HG02678 (cell line): ENCODE data around the gene IFT22.
"Not testable (repeated sequence)": the region's sequence is repeated elsewhere in the genome, so short reads cannot be mapped to it uniquely, and the experiment has no call there.

Experiments
- ATAC-seq: cut with Tn5 transposase; IDR thresholded peaks from one replicate; pipeline ENCODE4 v1.9.1; 2021; ENCODE audit warnings: mild to moderate bottlenecking, moderate library complexity; ENCODE audit not compliant: unreplicated experiment

Gene IFT22

GRCh38 chr7:101321491-101322401 is at the start of gene IFT22:
TSS of gene IFT22 (minus strand) at chr7:101321812. CDS start at chr7:101321709, 103 bp downstream.
- ATAC-seq: peak; percentile 99

DNA sequence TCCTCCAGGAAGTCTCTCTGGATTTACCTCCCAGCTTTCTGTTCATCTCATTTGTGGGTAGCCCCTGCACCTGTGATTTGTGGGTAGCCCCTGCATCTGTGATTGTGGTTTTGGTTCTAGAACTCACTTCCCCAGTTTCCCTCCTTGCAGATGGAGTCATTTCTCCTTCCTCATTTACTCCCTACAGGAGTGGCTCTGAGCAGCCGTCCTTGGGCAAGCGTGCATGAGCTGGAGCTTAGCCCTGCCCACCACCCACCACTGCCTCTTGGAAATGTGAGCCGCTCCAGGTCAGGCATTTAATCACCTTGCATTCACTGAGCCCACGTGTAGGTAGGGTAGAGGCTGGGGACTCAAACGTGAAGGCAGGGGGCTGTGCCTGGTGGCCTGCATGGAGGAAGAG is 49.2 kb upstream of the IFT22 start:
- no peak for ATAC-seq

DNA sequence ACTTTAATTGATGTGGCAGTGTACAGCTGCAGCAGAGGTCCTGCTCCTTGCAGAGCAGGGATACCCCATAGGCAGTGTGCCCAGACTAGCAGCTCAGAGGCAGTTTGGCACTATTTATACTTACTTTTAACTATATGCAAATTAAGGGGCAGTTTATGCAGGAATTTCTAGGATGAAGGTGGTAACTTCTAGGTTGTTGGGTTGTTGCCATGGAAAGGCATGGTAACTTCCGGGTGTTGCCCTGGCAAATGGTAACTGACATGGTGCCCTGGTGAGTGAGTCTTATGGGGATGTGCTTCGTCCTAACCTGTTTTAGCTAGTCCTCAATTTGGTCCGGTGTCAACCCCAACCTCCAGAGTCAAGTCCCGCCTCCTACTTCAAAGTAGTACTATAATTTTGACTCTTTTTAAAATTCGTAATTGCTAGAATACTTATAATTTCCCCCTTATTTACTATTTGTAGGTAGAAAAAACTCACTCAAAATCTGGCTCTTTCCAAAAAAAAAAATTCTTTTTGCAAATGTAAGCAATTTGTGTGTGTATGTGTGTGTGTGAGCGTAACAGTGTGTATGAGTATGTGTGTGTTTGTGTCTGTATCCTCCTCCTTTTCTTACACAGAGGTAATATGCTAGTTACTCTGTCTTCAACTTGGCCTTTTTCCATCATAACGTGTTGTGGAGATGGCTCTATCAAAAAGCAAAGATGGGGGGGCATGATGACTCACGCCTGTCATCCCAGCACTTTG is 47.0 kb upstream of the IFT22 start:
- no peak for ATAC-seq

DNA sequence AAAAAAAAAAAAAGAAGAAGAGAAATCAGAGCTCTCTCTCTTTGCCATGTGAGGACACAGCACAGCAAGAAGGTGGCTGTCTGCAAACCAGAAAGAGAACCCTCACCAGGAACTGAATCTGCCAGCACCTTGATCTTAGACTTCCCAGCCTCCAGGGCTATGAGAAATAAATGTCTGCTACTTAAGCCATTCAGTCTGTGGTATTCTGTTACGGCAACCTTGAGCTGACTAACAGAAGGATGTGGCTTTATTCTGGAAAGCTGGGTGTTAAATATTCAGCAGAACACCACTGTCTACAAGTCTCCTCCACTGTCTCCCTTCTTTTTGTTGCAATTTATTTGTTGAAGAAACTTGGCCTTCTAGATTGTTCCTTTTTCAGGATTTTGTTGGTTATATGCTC is 46.1 kb upstream of the IFT22 start:
- no peak for ATAC-seq

- ATAC-seq: no peak
Observed at GRCh38 chr7:101365956-101366355, 44.3 kb upstream of the IFT22 start.

DNA sequence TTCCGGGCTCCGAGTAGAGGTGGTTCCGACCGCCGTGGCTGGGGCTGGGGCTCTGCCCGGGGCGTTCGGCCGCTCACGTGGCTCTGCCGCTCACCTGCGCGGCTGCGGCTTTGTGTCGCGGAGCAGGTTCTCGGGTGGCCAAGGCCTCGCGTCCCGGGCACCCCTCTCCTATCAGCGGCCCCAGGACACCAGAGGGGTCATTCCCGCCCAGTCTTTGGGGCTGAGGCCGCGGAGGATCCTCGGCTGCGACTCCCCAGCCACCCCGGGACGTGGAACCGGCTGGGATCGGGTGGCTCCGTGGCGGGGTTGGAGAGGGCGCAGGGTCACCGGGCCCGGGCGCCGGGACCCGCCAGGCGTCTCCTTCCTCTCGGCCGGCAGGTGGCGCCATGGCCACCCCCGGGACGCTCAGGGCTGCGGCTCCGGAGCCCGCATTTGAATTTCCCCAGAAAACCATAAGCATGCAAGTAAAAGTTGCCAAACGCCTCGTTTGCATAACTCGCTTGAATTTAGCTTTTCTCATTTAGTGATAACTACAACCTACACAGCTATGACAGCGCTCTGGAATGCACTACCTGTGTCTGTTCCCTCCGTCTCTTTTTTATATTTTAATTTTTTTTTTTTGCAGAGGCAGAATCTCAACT is 42.2 kb upstream of the IFT22 start:
- ATAC-seq: peak; percentile 70

- ATAC-seq: no peak
Observed at GRCh38 chr7:101363196-101363733, 41.7 kb upstream of the IFT22 start.

GRCh38 chr7:101362334-101363195 is 41.0 kb upstream of the IFT22 start, which contains the start of gene COL26A1:
TSS of gene COL26A1 (plus strand) at chr7:101362875. CDS start at chr7:101363033, 158 bp downstream.
- no peak for ATAC-seq

DNA sequence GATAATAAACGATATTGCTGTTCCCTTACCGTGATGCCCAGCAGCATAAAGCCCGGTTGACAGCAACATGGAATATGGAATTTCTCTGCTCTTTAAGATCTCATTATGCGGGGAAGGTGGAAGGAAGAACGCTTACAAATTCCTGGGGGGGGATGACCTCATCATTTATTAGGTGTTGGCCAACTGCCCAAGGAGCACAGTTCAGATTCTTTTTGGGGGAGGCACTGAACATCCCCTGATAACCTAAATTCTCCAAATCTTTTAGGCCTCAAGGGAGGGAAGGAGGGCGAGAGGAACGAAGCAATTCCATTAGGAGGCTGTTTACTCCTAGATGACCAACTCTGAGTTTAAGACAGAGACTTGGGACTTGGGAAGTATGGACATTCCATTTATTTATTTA is 35.8 kb upstream of the IFT22 start:
- ATAC-seq: no peak

DNA sequence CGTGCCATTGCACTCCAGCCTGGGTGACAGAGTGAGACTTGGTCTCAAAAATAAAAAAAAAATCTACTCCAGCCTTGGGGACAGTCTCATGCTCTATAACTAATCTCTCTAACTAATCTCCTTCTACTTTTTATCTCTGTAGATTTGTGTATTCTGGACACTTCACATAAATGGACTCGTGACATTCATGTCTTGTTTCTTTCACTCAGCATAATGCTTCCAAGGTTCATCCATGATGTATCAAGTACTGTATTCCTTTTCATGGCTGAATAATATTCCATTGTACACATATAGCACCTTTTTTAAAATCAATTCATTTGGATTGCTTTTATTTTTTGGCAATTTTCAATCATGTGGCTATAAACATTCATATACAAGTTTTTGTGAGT is 31.3 kb upstream of the IFT22 start:
- ATAC-seq: no peak

DNA sequence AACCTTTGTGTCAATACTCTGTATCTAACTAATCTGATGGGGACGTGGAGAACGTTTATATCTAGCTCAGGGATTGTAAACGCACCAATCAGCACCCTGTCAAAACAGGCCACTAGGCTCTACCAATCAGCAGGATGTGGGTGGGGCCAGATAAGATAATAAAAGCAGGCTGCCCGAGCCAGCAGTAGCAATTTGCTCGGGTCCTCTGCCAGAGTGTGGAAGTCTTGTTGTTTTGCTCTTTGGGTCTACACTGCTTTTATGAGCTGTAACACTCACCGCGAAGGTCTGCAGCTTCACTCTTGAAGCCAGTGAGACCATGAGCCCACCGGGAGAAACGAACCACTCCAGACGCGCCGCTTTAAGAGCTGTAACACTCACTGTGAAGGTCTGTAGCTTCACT is 27.7 kb upstream of the IFT22 start:
- ATAC-seq: not testable (repeated sequence)

GRCh38 chr7:101348456-101349067 is 26.9 kb upstream of the IFT22 start:
- ATAC-seq: not testable (repeated sequence)

DNA sequence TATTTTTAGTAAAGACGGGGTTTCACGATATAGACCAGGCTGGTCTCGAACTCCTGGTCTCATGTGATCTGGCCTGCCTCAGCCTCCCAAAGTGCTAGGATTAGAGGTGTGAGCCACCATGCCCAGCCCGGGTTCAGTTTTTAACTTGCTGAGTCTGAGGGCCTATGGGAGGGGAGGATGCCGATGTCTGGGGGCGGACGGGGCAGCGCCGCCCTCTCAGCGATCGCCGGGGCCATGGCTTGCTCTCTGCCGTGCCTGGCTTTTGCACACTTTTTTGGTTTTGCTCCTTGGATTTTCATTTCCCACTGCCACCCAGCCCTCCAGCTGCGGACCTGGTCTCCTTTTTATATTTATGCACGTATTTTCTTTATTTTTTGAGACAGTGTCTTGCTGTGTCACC is 25.9 kb upstream of the IFT22 start:
- no peak for ATAC-seq

DNA sequence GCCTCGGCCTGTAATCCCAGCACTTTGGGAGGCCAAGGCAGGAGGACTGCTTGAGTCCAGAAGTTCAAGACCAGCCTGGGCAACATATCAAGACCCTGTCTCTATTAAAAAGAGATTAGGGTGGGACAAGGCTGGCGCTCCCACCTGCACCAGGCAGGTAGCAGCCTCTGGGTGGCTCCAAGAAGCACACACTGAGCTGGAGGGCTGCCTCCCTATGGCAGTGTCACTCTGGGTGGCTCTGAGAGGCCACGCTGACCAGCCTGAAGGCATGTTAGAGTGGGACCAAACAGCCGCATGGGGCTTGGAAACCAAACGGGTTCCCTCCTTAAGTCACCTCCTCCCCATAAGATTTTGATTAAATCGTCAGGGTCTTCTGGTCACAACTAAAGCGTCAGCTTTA is 21.3 kb upstream of the IFT22 start:
- no peak for ATAC-seq

DNA sequence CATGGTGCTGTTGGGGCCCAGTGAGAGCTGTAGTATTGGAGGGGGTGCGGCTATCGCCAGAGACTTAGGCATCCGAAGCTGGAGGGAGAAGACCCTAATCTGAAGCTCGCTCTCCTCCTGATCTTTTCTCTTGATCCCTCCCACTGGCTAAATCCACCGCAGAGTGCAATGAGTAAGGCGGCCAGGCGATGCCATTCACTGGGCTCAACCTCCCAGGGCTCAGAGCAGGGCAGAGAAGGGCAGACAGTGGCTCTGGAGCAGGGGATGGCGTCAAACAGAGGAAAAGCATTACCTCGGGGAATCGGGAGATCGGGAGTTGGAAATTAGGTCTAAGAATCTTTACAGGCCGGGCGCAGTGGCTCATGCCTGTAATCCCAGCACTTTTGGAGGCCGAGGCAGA is 18.8 kb upstream of the IFT22 start:
- ATAC-seq: no peak

- ATAC-seq: no peak
Observed at GRCh38 chr7:101333912-101334311, 12.3 kb upstream of the IFT22 start.

- no peak for ATAC-seq
Observed at GRCh38 chr7:101332026-101332425, 10.4 kb upstream of the IFT22 start.

DNA sequence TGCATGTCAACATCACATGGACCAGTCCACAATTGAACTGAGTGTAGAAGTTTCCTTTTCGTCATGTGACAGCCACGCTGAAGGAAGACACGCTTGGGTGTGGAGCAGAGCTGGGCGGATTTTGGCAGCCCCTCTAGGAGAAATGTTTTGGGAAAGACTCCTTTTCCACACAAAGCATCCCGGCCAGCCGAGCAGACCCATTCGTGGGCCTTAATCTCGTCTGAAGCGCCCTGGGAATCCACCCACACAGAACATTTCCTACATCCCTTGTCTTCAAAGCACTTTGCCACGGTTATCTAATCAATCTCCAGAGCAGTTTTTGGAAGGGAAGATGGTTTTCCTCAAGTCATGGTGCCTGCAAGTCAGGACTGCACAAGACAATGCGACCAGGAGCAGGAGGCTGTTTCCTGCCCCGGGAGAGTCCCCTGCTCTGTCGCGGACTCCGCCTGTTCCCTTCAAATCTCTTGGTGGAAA is 8.4 kb upstream of the IFT22 start:
- no peak for ATAC-seq

DNA sequence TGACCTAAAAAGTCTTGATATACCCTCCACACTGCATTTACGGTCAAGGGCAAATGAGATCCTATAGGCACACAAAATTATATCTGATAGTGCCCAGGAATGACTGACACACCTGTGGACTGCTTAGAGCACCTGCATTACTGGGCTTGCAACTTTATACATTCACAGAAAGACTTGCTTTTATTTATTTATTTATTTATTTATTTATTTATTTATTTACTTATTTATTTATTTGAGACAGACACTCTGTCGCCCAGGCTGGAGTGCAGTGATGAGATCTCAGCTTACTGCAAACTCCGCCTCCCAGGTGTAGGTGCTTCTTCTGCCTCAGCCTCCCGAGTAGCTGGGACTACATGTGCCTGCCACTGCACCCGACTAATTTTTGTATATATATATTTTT is 6.5 kb upstream of the IFT22 start:
- no peak for ATAC-seq

- ATAC-seq: no peak
Observed at GRCh38 chr7:101319401-101319800, 2.2 kb downstream of the IFT22 start.
